Measurements from ENCODE around the gene RPL19.

- TF ChIP-seq CTCF (IDR thresholded peaks at IDR 0.05; ENCODE audit: extremely low read depth in 1 of 2, insufficient read depth in 1 of 2, low read depth in 1 of 2, low read length in 2 of 2) (no peak), POLR2AphosphoS5 (IDR thresholded peaks at IDR 0.05; ENCODE audit: insufficient read depth, low read depth, low read length) (no peak), EZH2 (IDR thresholded peaks at IDR 0.05; ENCODE audit: borderline replicate concordance, low read depth, low read length, severe bottlenecking) (no peak), MYC (IDR thresholded peaks at IDR 0.05; ENCODE audit: low read depth, low read length) (no peak)
Observed at GRCh38 chr17:39225959-39226683, 26.0 kb downstream of the RPL19 start.
